Transverse colon (tissue), 4 donors: ENCODE measurements around the gene CTRB1.

ENCODE experiments used
- CTCF ChIP-seq, 5 experiments: fragments of 200-600 bp in 3 of 5; fragments of 450-650 bp in 2 of 5; sonication (generic) in 3 of 5; IDR thresholded peaks; 1 replicate in 2 of 5; 2 replicates in 3 of 5; pipeline ENCODE4 v1.5.1; 2016 to 2017; ENCODE audit warnings: antibody characterized with exemption in 5 of 5, inconsistent platforms in 3 of 5, mild to moderate bottlenecking in 2 of 5, moderate library complexity in 1 of 5
- POLR2A ChIP-seq: fragments of 450-650 bp; IDR thresholded peaks from one replicate; pipeline ENCODE4 v1.6.1; 2016; ENCODE audit warnings: antibody characterized with exemption, mild to moderate bottlenecking, moderate library complexity
- POLR2AphosphoS5 ChIP-seq, 3 donors: sonication (generic); formaldehyde crosslinking; IDR thresholded peaks; one replicate each; pipeline ENCODE4 v1.6.1; 2016; ENCODE audit warnings: antibody characterized with exemption in 3 of 3

- no peak for TF ChIP-seq CTCF (IDR thresholded peaks at IDR 0.05)
- peak in 2 of 3 donors; percentile 44 to 51 for TF ChIP-seq POLR2AphosphoS5 (IDR thresholded peaks at IDR 0.05)
- peak; percentile 27 for TF ChIP-seq POLR2A
Observed at GRCh38 chr16:75265911-75266701, 47.3 kb downstream of the CTRB1 start.
